ENCODE measurements around the gene ADGRE1.

Gene ADGRE1

DNA sequence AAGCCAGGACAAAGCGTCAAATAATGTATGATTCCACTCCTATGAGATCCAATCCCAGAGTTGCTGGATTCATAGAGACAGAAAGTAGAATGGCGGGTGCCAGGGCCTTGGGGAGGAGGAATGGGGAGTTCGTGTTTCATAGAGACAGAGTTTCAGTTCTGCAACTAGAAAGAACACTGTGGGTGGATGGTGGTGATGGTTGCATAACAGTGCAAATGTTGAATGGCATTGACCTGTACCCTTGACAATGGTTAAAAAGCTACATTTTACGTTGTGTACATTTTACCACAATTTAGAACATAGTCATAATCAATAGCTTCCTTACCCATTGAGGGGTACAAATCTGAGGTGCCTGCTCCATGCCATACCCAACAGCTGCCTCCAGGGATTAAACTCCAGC is 100.5 kb downstream of the ADGRE1 start:
- Histone ChIP-seq H3K4me3 (ENCODE audit: low read depth, low read length) (no peak overlapping the region), H3K9me3 (ENCODE audit: control insufficient read depth, insufficient read depth, low read depth, low read length) (peaks cover 52% of the 10 kb centered on the region), H3K36me3 (ENCODE audit: control insufficient read depth, insufficient read depth, low read length) (no peaks in the 10 kb centered on the region), H3K9ac (ENCODE audit: low read length) (no peak overlapping the region), H3K27ac (ENCODE audit: low read depth, low read length) (no peak overlapping the region), H3K4me1 (ENCODE audit: control insufficient read depth, insufficient read depth, low read length) (no peaks in the 10 kb centered on the region), H3K27me3 (ENCODE audit: control insufficient read depth, insufficient read depth, low read length) (peaks cover 6% of the 10 kb centered on the region; the same call in 1 of the 2 replicates)

GRCh38 chr19:6988257-6988656 is 100.9 kb downstream of the ADGRE1 start:
- no peak overlapping the region for H3K27ac ChIP-seq (ENCODE audit: low read depth, low read length)
- H3K4me3 ChIP-seq (ENCODE audit: low read depth, low read length), result no peak overlapping the region
- H3K9me3 ChIP-seq (ENCODE audit: control insufficient read depth, insufficient read depth, low read depth, low read length), result peaks cover 49% of the 10 kb centered on the region
- H3K4me1 ChIP-seq (ENCODE audit: control insufficient read depth, insufficient read depth, low read length), result no peaks in the 10 kb centered on the region
- H3K27me3 ChIP-seq (ENCODE audit: control insufficient read depth, insufficient read depth, low read length), result peaks cover 6% of the 10 kb centered on the region; the same call in 1 of the 2 replicates
- H3K36me3 ChIP-seq (ENCODE audit: control insufficient read depth, insufficient read depth, low read length), result no peaks in the 10 kb centered on the region
- H3K9ac ChIP-seq (ENCODE audit: low read length), result no peak overlapping the region

Data from HUES6 (cell line).